H9 (cell line): ENCODE measurements around the gene FRMD4B. TPM values are rescaled to one million over a fixed set of nuclear protein-coding genes. Genes with fewer than 3 reads are reported as not detected.

Experiments used
- DNase-seq: peaks from one replicate; pipeline ENCODE4 v3.0.0-alpha.2; 2017
- H2AFZ ChIP-seq: one replicate; pipeline ENCODE4 v1.6.1; 2013; ENCODE audit warnings: mild to moderate bottlenecking, low read length, control low read depth, moderate library complexity
- H2AK5ac ChIP-seq: 2 replicates; pipeline ENCODE4 v1.6.1; 2013; ENCODE audit warnings: low read length, control low read depth, mixed read lengths; ENCODE audit not compliant: insufficient read length
- H2BK120ac ChIP-seq: one replicate; pipeline ENCODE4 v1.6.1; 2013; ENCODE audit warnings: low read depth, mild to moderate bottlenecking, low read length, control low read depth, inconsistent platforms; ENCODE audit not compliant: poor library complexity, severe bottlenecking
- H2BK12ac ChIP-seq: 2 replicates; pipeline ENCODE4 v1.6.1; 2013; ENCODE audit warnings: low read length, control low read depth, mixed read lengths, low read depth; ENCODE audit not compliant: insufficient read length
- H2BK15ac ChIP-seq: 2 replicates; pipeline ENCODE4 v1.6.1; 2013; ENCODE audit warnings: low read depth, low read length, control low read depth
- H2BK20ac ChIP-seq: one replicate; pipeline ENCODE4 v1.6.1; 2013; ENCODE audit warnings: low read depth, mild to moderate bottlenecking, low read length, control low read depth, inconsistent platforms; ENCODE audit not compliant: poor library complexity, severe bottlenecking
- H2BK5ac ChIP-seq: 2 replicates; pipeline ENCODE4 v1.6.1; 2013; ENCODE audit warnings: low read length, control low read depth, mixed read lengths; ENCODE audit not compliant: insufficient read length
- H3K14ac ChIP-seq: 2 replicates; pipeline ENCODE4 v1.6.1; 2013; ENCODE audit warnings: low read length, control low read depth; ENCODE audit not compliant: insufficient read depth
- H3K18ac ChIP-seq: 2 replicates; pipeline ENCODE4 v1.6.1; 2013; ENCODE audit warnings: low read depth, mild to moderate bottlenecking, mixed read lengths, low read length, control low read depth; ENCODE audit not compliant: insufficient read length
- H3K23ac ChIP-seq: 2 replicates; pipeline ENCODE4 v1.6.1; 2013; ENCODE audit warnings: low read length, control low read depth, mixed read lengths, low read depth; ENCODE audit not compliant: insufficient read length
- H3K23me2 ChIP-seq: 2 replicates; pipeline ENCODE4 v1.6.1; 2013; ENCODE audit warnings: low read depth, mild to moderate bottlenecking, mixed read lengths, low read length, control low read depth; ENCODE audit not compliant: insufficient read length, poor library complexity, severe bottlenecking
- H3K27ac ChIP-seq: 2 replicates; pipeline ENCODE4 v1.5.1; 2013; ENCODE audit warnings: low read length, control low read depth, mixed read lengths, low read depth; ENCODE audit not compliant: insufficient read length
- H3K27me3 ChIP-seq: 2 replicates; pipeline ENCODE4 v1.6.1; 2013; ENCODE audit warnings: low read length, control low read depth, inconsistent platforms; ENCODE audit not compliant: insufficient read depth
- H3K4ac ChIP-seq: 2 replicates; pipeline ENCODE4 v1.6.1; 2013; ENCODE audit warnings: low read depth, mild to moderate bottlenecking, control low read depth, inconsistent platforms, low read length, moderate library complexity
- H3K4me1 ChIP-seq: 2 replicates; pipeline ENCODE4 v1.6.1; 2013; ENCODE audit warnings: low read length, control low read depth, inconsistent platforms; ENCODE audit not compliant: insufficient read depth
- H3K4me2 ChIP-seq: 2 replicates; pipeline ENCODE4 v1.6.1; 2013; ENCODE audit warnings: low read length, control low read depth, mixed read lengths; ENCODE audit not compliant: insufficient read length, insufficient read depth
- H3K56ac ChIP-seq: 2 replicates; pipeline ENCODE4 v1.6.1; 2013; ENCODE audit warnings: low read depth, mild to moderate bottlenecking, mixed read lengths, low read length, control low read depth; ENCODE audit not compliant: insufficient read length
- H3K79me1 ChIP-seq: 2 replicates; pipeline ENCODE4 v1.6.1; 2013; ENCODE audit warnings: low read depth, mild to moderate bottlenecking, moderate library complexity, low read length, control low read depth, inconsistent platforms; ENCODE audit not compliant: insufficient read depth, poor library complexity, severe bottlenecking
- H3K79me2 ChIP-seq: 2 replicates; pipeline ENCODE4 v1.6.1; 2013; ENCODE audit warnings: low read length, control low read depth, inconsistent platforms; ENCODE audit not compliant: insufficient read depth
- H3K9ac ChIP-seq: 2 replicates; pipeline ENCODE4 v1.6.1; 2013; ENCODE audit warnings: low read length, control low read depth, mixed read lengths; ENCODE audit not compliant: insufficient read length; ENCODE audit errors: extremely low read depth
- H3K9me3 ChIP-seq: one replicate; pipeline ENCODE4 v1.6.1; 2013; ENCODE audit warnings: low read depth, low read length, inconsistent platforms; ENCODE audit not compliant: control insufficient read depth
- H3T11ph ChIP-seq: one replicate; pipeline ENCODE4 v1.6.1; 2013; ENCODE audit warnings: mild to moderate bottlenecking, low read length, control low read depth, inconsistent platforms
- H4K20me1 ChIP-seq: one replicate; pipeline ENCODE4 v1.6.1; 2013; ENCODE audit not compliant: control insufficient read depth, insufficient read length, insufficient read depth
- H4K5ac ChIP-seq: 2 replicates; pipeline ENCODE4 v1.6.1; 2013; ENCODE audit warnings: low read depth, mild to moderate bottlenecking, mixed read lengths, low read length, control low read depth; ENCODE audit not compliant: insufficient read length
- H4K8ac ChIP-seq: replicated peaks from 2 replicates; pipeline ENCODE4 v1.6.1; 2013; ENCODE audit warnings: low read length, control low read depth, mixed read lengths, low read depth; ENCODE audit not compliant: insufficient read length
- H4K91ac ChIP-seq: 2 replicates; pipeline ENCODE4 v1.6.1; 2013; ENCODE audit warnings: low read depth, mild to moderate bottlenecking, moderate library complexity, mixed read lengths, low read length, control low read depth; ENCODE audit not compliant: insufficient read length
- H3K27ac Mint-ChIP-seq, 3 experiments: 2 replicates in 2 of 3; 3 replicates in 1 of 3; pipeline ENCODE4 v1.8.0; 2020 to 2021; ENCODE audit warnings: mixed read lengths in 3 of 3, mild to moderate bottlenecking in 1 of 3, moderate library complexity in 1 of 3
- H3K27me3 Mint-ChIP-seq: 2 replicates; pipeline ENCODE4 v1.8.0; 2021; ENCODE audit warnings: low read depth, mild to moderate bottlenecking, moderate library complexity, mixed read lengths
- H3K36me3 Mint-ChIP-seq, 3 experiments: 2 replicates in 2 of 3; 3 replicates in 1 of 3; pipeline ENCODE4 v1.8.0; 2020 to 2021; ENCODE audit warnings: low read depth in 3 of 3, mixed read lengths in 3 of 3; ENCODE audit not compliant: insufficient read depth in 1 of 3
- H3K4me1 Mint-ChIP-seq, 2 experiments: 2 replicates each; pipeline ENCODE4 v1.8.0; 2020; ENCODE audit warnings: mixed read lengths in 2 of 2
- H3K4me3 Mint-ChIP-seq, 2 experiments: 2 replicates in 1 of 2; 3 replicates in 1 of 2; pipeline ENCODE4 v1.8.0; 2020 to 2021; ENCODE audit warnings: mild to moderate bottlenecking in 2 of 2, mixed read lengths in 2 of 2, moderate library complexity in 1 of 2
- H3K9me3 Mint-ChIP-seq, 2 experiments: 2 replicates in 1 of 2; 3 replicates in 1 of 2; pipeline ENCODE4 v1.8.0; 2020; ENCODE audit warnings: mild to moderate bottlenecking in 2 of 2, mixed read lengths in 2 of 2, moderate library complexity in 1 of 2
- WGBS: extraction: QIAGEN DNeasy Blood & Tissue Kit; methylation state at CpG from one replicate; pipeline ENCODE4 v1.1.7; 2013; ENCODE audit warnings: missing lambda C conversion rate, low lambda C conversion rate, mixed read lengths; ENCODE audit not compliant: insufficient read length; ENCODE audit errors: extremely low coverage; 5-methylcytosine and 5-hydroxymethylcytosine counted together
- total RNA-seq: library from RNA; stranded (reverse); gene quantifications from 2 replicates; pipeline ENCODE4 v1.2.1, GENCODE V29; 2021
- TF ChIP-seq, protein P1 (sequence below): fragments of 200-600 bp; sonication (generic); conservative IDR thresholded peaks from 3 replicates; pipeline ENCODE4 v1.8.0; 2021; ENCODE audit warnings: antibody characterized with exemption, mild to moderate bottlenecking

The FRMD4B gene
- total RNA-seq, 1 experiment from 2014 or later, result 3.4 TPM

DNA sequence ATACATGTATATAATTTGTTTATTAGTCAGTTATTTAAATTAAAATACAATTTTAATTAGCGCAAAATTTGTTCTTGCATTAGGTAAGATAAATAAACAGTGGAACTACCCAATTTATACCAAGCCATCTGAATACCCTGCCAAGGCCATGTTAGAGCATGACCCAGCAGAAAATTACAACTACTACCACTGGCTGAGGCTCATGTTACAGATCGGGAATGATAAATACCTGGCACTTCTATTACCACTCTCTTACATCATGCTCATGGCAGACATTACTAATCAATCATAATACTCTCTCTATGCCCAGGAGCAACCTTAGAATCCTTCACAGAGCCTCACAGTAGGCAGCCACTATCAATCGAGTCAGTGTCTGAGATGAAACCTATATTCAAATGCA is 242.3 kb downstream of the FRMD4B start:
- Histone ChIP-seq H2BK5ac (no peak overlapping the region), H3K9me3 (no peaks in the 10 kb centered on the region), H2BK120ac (no peak overlapping the region), H2BK20ac (no peak overlapping the region), H2AFZ (no peak overlapping the region), H3K9ac (no peak overlapping the region), H2BK12ac (no peak overlapping the region), H3K79me2 (no peaks in the 10 kb centered on the region), H4K5ac (no peak overlapping the region), H3K27me3 (peaks cover 4% of the 10 kb centered on the region; the same call in 1 of the 2 replicates), H4K8ac (no peak overlapping the region), H3K79me1 (no peaks in the 10 kb centered on the region), H3K4ac (no peak overlapping the region), H3K4me2 (no peak overlapping the region), H4K91ac (no peak overlapping the region), H3K23me2 (no peaks in the 10 kb centered on the region), H3K14ac (no peak overlapping the region), H3K56ac (no peak overlapping the region), H4K20me1 (no peaks in the 10 kb centered on the region), H2AK5ac (no peak overlapping the region), H3K27ac (no peak overlapping the region), H3K18ac (no peak overlapping the region), H3K4me1 (no peaks in the 10 kb centered on the region; the same call in 1 of the 2 replicates), H3K23ac (no peak overlapping the region), H3T11ph (no peak overlapping the region), H2BK15ac (no peak overlapping the region)
- TF ChIP-seq, protein P1, sequence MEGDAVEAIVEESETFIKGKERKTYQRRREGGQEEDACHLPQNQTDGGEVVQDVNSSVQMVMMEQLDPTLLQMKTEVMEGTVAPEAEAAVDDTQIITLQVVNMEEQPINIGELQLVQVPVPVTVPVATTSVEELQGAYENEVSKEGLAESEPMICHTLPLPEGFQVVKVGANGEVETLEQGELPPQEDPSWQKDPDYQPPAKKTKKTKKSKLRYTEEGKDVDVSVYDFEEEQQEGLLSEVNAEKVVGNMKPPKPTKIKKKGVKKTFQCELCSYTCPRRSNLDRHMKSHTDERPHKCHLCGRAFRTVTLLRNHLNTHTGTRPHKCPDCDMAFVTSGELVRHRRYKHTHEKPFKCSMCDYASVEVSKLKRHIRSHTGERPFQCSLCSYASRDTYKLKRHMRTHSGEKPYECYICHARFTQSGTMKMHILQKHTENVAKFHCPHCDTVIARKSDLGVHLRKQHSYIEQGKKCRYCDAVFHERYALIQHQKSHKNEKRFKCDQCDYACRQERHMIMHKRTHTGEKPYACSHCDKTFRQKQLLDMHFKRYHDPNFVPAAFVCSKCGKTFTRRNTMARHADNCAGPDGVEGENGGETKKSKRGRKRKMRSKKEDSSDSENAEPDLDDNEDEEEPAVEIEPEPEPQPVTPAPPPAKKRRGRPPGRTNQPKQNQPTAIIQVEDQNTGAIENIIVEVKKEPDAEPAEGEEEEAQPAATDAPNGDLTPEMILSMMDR, result no peak
- Mint-ChIP-seq H3K27ac (no peak overlapping the region), H3K4me3 (no peak overlapping the region), H3K4me1 (peaks cover 12 to 23% of the 10 kb centered on the region in 2 experiments), H3K36me3 (no peaks in the 10 kb centered on the region), H3K9me3 (no peaks in the 10 kb centered on the region), H3K27me3 (peaks cover 87% of the 10 kb centered on the region)
- no peak for DNase-seq
- WGBS, result no CpG with 5 or more reads among the region's 3 CpGs
